T-helper 1 cell treated with Interleukin-12 subunit alpha and Interleukin-12 subunit beta and Interleukin-4 antibody, amounts not matched to agents 30 μg/mL and 1 μg/mL, for 36 hours (primary cell): ENCODE measurements around the gene CHST3.

Source experiments
- H3K27ac Mint-ChIP-seq: one replicate; pipeline ENCODE4 v1.8.0; 2021; ENCODE audit warnings: mild to moderate bottlenecking, mixed read lengths
- H3K27me3 Mint-ChIP-seq: one replicate; pipeline ENCODE4 v1.8.0; 2021; ENCODE audit warnings: low read depth, mixed read lengths
- H3K36me3 Mint-ChIP-seq: one replicate; pipeline ENCODE4 v1.8.0; 2021; ENCODE audit warnings: low read depth, mixed read lengths
- H3K4me1 Mint-ChIP-seq: one replicate; pipeline ENCODE4 v1.8.0; 2021; ENCODE audit warnings: low read depth, mixed read lengths
- H3K4me3 Mint-ChIP-seq: one replicate; pipeline ENCODE4 v1.8.0; 2021; ENCODE audit warnings: mild to moderate bottlenecking, moderate library complexity, mixed read lengths
- H3K9me3 Mint-ChIP-seq: one replicate; pipeline ENCODE4 v1.8.0; 2021; ENCODE audit warnings: mixed read lengths

CHST3 gene

DNA sequence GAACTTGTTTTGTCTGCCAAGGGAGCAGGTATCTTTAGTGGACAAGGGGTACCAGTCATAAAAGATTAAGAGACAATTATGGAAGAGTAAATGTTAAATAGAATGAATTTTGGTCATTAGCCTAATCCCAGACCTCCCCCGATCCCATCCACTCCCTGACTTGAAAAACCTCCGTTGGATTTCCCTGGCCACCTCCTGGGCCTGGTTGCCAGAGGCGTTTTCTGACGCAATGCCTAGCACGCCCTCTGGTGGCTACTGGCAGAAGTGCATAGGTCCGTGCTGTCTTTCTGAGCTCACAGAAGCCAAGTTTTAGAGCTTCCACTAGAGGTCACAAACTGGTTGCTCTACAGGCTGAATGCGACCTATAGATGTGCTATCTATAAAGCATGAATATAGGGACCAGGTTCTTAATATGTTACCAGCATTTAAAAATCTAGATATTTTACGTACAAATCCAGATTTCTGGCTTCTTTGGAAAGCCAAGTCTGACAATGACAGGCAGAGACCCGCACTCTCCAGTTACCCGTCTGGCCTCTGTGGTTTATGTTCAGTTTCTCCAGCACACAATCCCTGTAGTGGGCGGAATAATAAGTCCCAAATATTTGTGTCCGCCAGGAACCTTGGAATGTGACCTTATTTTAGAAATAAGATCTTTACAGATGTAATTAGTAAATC, 84.4 kb downstream of the CHST3 start:
- peaks cover 10% of the 10 kb centered on the region for H3K4me1 Mint-ChIP-seq
- H3K36me3 Mint-ChIP-seq = no peaks in the 10 kb centered on the region
- H3K9me3 Mint-ChIP-seq = no peaks in the 10 kb centered on the region
- H3K27me3 Mint-ChIP-seq = no peaks in the 10 kb centered on the region
- H3K27ac Mint-ChIP-seq = peak overlapping the region; percentile 50
- no peak overlapping the region for H3K4me3 Mint-ChIP-seq

DNA sequence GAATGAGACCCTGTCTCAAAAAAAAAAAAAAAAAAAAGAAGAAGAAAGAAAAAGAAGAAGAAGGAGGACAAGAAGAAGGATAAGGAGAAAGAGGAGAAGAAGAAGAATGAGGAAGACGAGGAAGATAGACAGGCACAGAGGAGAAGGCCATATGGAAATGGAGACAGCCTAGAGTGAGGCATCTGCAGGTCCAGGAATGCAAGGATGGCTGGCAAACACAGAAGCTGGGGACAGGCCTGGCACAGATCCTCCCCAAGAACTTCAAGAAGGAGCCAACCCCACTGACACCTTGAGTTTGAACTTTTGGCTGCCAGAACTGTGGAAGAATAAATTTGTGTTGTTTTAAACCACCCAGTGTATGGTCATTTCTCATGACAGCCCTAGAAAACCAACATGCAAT, 85.3 kb downstream of the CHST3 start:
- H3K27me3 Mint-ChIP-seq = no peaks in the 10 kb centered on the region
- H3K9me3 Mint-ChIP-seq = no peaks in the 10 kb centered on the region
- no peaks in the 10 kb centered on the region for H3K36me3 Mint-ChIP-seq
- peaks cover 10% of the 10 kb centered on the region for H3K4me1 Mint-ChIP-seq
- no peak overlapping the region for H3K4me3 Mint-ChIP-seq
- H3K27ac Mint-ChIP-seq = no peak overlapping the region

GRCh38 chr10:72049969-72050781, 86.0 kb downstream of the CHST3 start:
- H3K27ac Mint-ChIP-seq = no peak overlapping the region
- H3K27me3 Mint-ChIP-seq = no peaks in the 10 kb centered on the region
- peaks cover 13% of the 10 kb centered on the region for H3K4me1 Mint-ChIP-seq
- no peaks in the 10 kb centered on the region for H3K36me3 Mint-ChIP-seq
- no peaks in the 10 kb centered on the region for H3K9me3 Mint-ChIP-seq
- no peak overlapping the region for H3K4me3 Mint-ChIP-seq

DNA sequence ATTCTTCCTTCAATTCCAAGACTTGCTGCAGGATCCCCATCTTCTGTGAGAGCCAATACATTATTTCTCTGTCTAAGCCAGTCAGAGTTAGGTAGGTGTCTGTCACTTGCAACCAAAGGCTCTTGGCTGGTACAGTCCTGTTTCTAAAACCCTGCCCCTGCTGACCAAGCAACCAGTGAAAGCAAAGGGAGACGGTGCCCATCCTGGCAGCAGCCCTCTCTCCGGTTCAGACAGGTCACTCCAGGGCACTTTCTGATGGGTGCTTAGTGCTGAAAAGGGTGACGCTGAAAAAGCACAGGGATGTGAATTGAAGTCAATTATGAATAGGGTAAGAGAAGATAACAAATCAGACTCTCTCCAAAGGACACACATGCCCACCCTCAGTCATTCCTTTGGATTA, 86.7 kb downstream of the CHST3 start:
- H3K27ac Mint-ChIP-seq = no peak overlapping the region
- H3K4me3 Mint-ChIP-seq = no peak overlapping the region
- H3K27me3 Mint-ChIP-seq = no peaks in the 10 kb centered on the region
- H3K9me3 Mint-ChIP-seq = no peaks in the 10 kb centered on the region
- no peaks in the 10 kb centered on the region for H3K36me3 Mint-ChIP-seq
- peaks cover 10% of the 10 kb centered on the region for H3K4me1 Mint-ChIP-seq

- H3K4me3 Mint-ChIP-seq = no peak overlapping the region
Observed at GRCh38 chr10:72053690-72054089, 89.5 kb downstream of the CHST3 start.

GRCh38 chr10:72056113-72056512, 91.9 kb downstream of the CHST3 start:
- H3K36me3 Mint-ChIP-seq = peaks cover 8% of the 10 kb centered on the region
- H3K27ac Mint-ChIP-seq = no peak overlapping the region
- H3K4me1 Mint-ChIP-seq = peaks cover 3% of the 10 kb centered on the region
- no peaks in the 10 kb centered on the region for H3K27me3 Mint-ChIP-seq
- H3K9me3 Mint-ChIP-seq = no peaks in the 10 kb centered on the region
- no peak overlapping the region for H3K4me3 Mint-ChIP-seq

More at GRCh38 chr10:72053690-72054089, 89.5 kb downstream of the CHST3 start:
- Mint-ChIP-seq H3K36me3 (no peaks in the 10 kb centered on the region), H3K27me3 (no peaks in the 10 kb centered on the region), H3K27ac (no peak overlapping the region), H3K9me3 (no peaks in the 10 kb centered on the region), H3K4me1 (peaks cover 5% of the 10 kb centered on the region)

DNA sequence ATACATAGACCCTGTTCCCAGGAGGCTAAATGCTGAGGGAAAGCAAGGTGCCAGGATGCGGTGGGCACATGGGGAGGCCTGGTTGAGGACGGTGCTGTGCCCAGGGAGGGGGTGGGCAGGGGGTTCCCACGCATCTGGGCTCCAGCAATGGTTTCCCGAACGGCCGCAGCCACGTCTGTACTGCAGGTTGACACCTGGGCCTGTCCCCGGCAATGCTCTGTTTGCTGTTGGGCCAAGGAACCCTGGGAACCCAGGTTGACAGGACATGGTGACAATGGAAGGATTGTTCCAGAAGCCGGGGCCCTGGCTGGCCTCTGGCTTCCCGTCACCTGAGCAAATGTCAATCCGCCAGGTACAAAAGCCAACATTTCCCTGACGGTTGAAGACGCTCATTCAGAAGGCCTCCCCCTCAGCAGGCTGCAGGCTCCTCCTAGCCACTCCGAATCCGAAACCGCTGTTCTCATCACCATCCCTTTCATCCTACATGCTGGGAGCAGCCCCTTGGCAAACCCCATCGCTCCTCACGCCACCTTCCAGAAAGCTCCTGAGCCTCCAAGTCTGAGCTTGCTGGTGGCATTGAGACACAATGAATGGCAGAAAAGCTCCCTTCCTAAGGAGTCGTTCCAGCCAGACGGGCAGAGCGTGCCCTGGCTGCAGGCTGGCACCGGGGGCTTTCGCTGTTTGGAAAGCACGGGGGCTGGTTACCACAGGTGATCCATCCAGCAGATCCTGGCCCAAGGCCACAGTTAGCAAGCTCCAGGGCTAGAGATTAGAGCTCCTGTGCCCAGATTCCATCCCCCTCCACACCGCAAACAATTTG, 92.9 kb downstream of the CHST3 start:
- H3K27ac Mint-ChIP-seq = no peak overlapping the region
- no peaks in the 10 kb centered on the region for H3K27me3 Mint-ChIP-seq

DNA sequence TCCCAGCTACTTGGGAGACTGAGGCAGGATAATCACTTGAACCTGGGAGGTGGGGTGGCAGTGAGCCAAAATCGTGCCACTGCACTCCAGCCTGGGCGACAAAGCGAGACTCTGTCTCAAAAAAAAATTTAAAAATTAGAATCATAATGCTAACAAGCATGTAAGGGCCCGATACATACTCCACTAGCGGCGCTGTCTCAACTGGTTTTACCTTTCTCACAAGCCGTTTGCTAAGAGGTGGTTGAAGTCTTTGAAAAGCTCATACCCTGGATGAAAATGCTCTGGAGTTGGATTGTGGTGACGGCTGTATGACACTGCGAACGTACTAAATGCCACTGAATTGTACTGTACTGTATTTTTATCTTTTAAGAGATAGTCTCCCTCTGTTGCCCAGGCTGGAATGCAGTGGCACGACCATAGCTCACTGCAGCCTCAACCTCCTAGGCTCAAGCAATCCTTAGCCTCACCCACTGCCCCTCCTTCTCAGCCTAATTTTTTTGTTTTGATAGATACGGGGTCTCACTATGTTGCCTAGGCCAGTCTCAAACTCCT, 94.2 kb downstream of the CHST3 start:
- H3K27me3 Mint-ChIP-seq = no peaks in the 10 kb centered on the region
- no peak overlapping the region for H3K4me3 Mint-ChIP-seq
- no peak overlapping the region for H3K27ac Mint-ChIP-seq
- no peaks in the 10 kb centered on the region for H3K9me3 Mint-ChIP-seq
- H3K36me3 Mint-ChIP-seq = peaks cover 21% of the 10 kb centered on the region
- peaks cover 3% of the 10 kb centered on the region for H3K4me1 Mint-ChIP-seq

More for the DNA sequence above, 92.9 kb downstream of the CHST3 start:
- Mint-ChIP-seq H3K4me1 (peaks cover 3% of the 10 kb centered on the region), H3K9me3 (no peaks in the 10 kb centered on the region), H3K4me3 (no peak overlapping the region), H3K36me3 (peaks cover 14% of the 10 kb centered on the region)

GRCh38 chr10:72058989-72059842, 95.0 kb downstream of the CHST3 start:
- Mint-ChIP-seq H3K27me3 (no peaks in the 10 kb centered on the region), H3K4me1 (peaks cover 3% of the 10 kb centered on the region), H3K4me3 (no peak overlapping the region), H3K27ac (no peak overlapping the region), H3K9me3 (no peaks in the 10 kb centered on the region), H3K36me3 (peaks cover 26% of the 10 kb centered on the region)

DNA sequence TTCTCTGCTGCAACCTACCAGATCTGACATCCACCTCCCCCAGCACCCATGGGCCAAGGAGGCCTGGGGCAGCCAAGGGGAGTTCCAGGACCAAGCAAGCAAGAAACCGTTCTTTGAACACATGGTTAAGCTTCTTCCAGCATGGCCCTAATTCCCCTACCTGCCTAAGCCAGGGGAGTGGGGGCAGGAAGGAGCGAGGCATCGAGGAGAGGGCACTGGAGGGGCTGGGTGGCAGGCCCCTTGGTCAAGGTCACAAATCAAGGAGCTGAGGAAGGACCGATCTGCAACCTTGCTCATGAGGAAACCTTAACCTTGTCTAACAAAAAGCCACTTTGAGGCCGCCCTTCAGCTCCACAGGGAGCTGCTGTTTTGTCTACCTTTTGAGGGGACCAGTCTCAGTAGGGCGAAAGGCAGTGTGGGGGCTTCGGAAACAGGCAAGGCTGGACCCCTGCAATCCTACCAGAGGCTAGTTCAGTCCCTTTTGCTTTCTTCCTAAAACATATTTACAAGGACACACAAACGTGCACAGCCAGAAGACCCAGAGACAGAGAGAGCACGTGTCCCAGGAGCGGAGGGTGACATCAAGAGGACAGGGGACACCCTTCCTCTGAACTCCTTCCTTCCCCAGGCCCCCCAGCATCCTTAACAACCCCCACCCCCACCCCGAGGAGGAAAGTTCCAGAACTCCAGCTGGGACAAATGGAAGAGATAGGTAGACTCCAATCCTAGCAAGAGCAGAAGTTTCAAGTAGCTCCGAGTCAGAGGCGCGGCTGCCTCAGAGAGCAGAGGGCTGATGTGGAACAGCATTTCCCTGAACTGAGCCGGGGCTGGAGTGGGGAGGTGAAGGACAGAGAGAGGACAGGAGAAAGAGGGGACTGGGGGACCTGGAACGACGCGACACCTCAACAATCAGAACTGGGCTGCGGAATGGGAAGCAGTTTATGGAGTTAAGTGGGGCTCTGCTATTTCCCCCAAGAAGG, 95.9 kb downstream of the CHST3 start:
- Mint-ChIP-seq H3K27ac (peak overlapping the region; percentile 63), H3K4me3 (no peak overlapping the region), H3K27me3 (no peaks in the 10 kb centered on the region), H3K9me3 (no peaks in the 10 kb centered on the region), H3K4me1 (no peaks in the 10 kb centered on the region), H3K36me3 (peaks cover 28% of the 10 kb centered on the region)

DNA sequence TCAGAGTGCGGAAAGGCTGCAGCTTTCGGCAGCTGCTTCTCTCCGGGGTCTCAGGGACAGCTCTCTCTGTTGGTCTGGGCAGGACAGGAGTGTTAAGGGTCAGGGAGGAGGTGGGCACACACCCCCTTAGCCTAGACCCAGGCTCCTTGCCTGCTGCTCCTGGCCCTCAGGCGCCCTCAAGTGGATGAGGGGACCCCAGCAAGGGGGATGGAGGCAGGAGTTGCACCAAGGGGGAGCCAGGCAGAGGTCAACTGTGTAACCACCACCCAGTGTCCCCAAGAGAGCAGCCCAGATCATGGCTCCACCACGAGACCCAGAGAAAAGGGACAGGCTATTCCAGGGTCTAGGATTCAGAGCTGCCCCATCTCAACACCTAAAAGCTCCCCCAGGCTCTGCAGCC, 97.3 kb downstream of the CHST3 start:
- Mint-ChIP-seq H3K4me1 (no peaks in the 10 kb centered on the region), H3K27me3 (no peaks in the 10 kb centered on the region), H3K36me3 (peaks cover 33% of the 10 kb centered on the region), H3K9me3 (no peaks in the 10 kb centered on the region), H3K4me3 (no peak overlapping the region), H3K27ac (no peak overlapping the region)

GRCh38 chr10:72061930-72062329, 97.7 kb downstream of the CHST3 start:
- Mint-ChIP-seq H3K27ac (no peak overlapping the region), H3K9me3 (no peaks in the 10 kb centered on the region), H3K4me1 (no peaks in the 10 kb centered on the region), H3K4me3 (no peak overlapping the region), H3K36me3 (peaks cover 34% of the 10 kb centered on the region), H3K27me3 (no peaks in the 10 kb centered on the region)

DNA sequence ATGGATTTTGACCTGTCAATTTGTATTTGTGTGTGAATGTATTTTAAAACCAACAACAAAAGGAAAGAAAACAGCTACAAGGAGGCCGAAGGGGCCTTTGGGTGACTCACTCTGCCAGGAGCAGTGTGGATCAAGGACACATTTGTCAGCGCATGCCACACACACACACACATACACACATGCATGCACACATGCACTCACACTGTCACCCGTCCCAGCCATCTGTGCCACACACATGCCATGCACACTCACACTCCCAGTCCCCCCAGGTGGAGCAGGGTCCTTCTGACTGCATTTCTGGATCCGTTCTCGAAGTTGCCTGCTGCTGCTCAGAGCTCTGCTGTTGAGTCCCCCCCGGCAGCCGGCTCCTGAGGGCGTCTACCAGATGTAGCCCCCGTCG, 98.2 kb downstream of the CHST3 start:
- Mint-ChIP-seq H3K4me1 (no peaks in the 10 kb centered on the region), H3K36me3 (peaks cover 38% of the 10 kb centered on the region), H3K27ac (no peak overlapping the region)

More for the DNA sequence above, 98.2 kb downstream of the CHST3 start:
- Mint-ChIP-seq H3K27me3 (no peaks in the 10 kb centered on the region), H3K9me3 (no peaks in the 10 kb centered on the region), H3K4me3 (no peak overlapping the region)
